ENCODE data around the gene MVP. TPM values are rescaled to one million over a fixed set of nuclear protein-coding genes. Genes with fewer than 3 reads are reported as not detected.

The MVP gene
- total RNA-seq, 1 donor from 2014 or later = 87.1 TPM

DNA sequence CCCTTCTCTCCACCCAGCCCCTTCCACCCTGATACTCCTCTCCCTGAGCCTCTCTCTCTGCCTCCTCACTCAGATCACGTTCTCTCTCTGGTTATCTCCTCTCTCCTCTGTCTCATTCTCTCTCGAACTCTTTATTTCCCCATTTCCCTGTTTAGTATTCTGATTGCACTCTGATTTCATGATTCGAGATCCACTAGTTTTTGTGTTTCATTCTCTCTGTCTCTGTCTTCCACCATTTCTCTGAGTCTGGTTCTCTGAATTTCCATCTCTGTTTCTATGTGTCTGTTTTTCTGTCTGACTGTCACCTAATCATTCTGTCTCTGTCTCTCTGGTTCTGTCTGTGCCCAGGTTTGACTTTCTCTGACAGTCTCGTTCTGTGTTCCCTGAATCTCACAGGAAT is 77.1 kb downstream of the MVP start:
- no peak for FAIRE-seq
- Histone ChIP-seq H3K36me3 (ENCODE audit: control insufficient read depth, insufficient read depth, low read length) (no peaks in the 10 kb centered on the region), H3K4me3 (ENCODE audit: low read depth, low read length) (no peak overlapping the region), H3K27me3 (ENCODE audit: control insufficient read depth, insufficient read depth, low read length) (no peaks in the 10 kb centered on the region)
- DNase-seq (ENCODE audit: low read depth) = no peak
- no peak for TF ChIP-seq CTCF (IDR thresholded peaks at IDR 0.05; ENCODE audit: insufficient read depth, low read length, severe bottlenecking)

Other genes starting within 250 kb of the MVP start
- not detected in 2 replicates for gene SPN, start 157.2 kb upstream of the MVP start, total RNA-seq
- under 0.01 and 0.79 TPM in 2 replicates for gene QPRT, start 141.3 kb upstream of the MVP start, total RNA-seq
- not detected in 2 replicates for gene C16orf54, start 74.5 kb upstream of the MVP start, total RNA-seq
- not detected in 2 replicates for gene ZG16, start 42.2 kb upstream of the MVP start, total RNA-seq
- gene KIF22, start 29.7 kb upstream of the MVP start, total RNA-seq = 11.3 and 12.0 TPM in 2 replicates
- gene MAZ, start 13.9 kb upstream of the MVP start, total RNA-seq = 125 and 168 TPM in 2 replicates
- gene PRRT2, start 8.3 kb upstream of the MVP start, total RNA-seq = not detected in 2 replicates
- gene PAGR1, start 4.3 kb upstream of the MVP start, total RNA-seq = 15.2 and 24.7 TPM in 2 replicates
- 46.1 and 53.2 TPM in 2 replicates for gene CDIPT, start 42.8 kb downstream of the MVP start, total RNA-seq
- gene SEZ6L2, start 79.1 kb downstream of the MVP start, total RNA-seq = 1.8 and 2.9 TPM in 2 replicates
- gene ASPHD1, start 80.0 kb downstream of the MVP start, total RNA-seq = 1.2 and 2.4 TPM in 2 replicates
- 8.2 and 12.2 TPM in 2 replicates for gene KCTD13, start 105.8 kb downstream of the MVP start, total RNA-seq
- 49.8 and 66.1 TPM in 2 replicates for gene TMEM219, start 141.6 kb downstream of the MVP start, total RNA-seq
- 24.7 and 28.7 TPM in 2 replicates for gene TAOK2, start 153.4 kb downstream of the MVP start, total RNA-seq
- gene HIRIP3, start 175.2 kb downstream of the MVP start, total RNA-seq = 6.0 and 6.8 TPM in 2 replicates
- 15.1 and 22.6 TPM in 2 replicates for gene INO80E, start 175.8 kb downstream of the MVP start, total RNA-seq
- not detected in 2 replicates for gene DOC2A, start 190.6 kb downstream of the MVP start, total RNA-seq
- gene C16orf92, start 202.7 kb downstream of the MVP start, total RNA-seq = not detected in 2 replicates
- gene TLCD3B, start 210.8 kb downstream of the MVP start, total RNA-seq = not detected in 2 replicates
- 496 and 527 TPM in 2 replicates for gene ALDOA, start 245.3 kb downstream of the MVP start, total RNA-seq